Heart left ventricle (tissue), 13 donors: ENCODE data around the gene ARPP21.

Source experiments
- POLR2A ChIP-seq, 2 donors: fragments of 450-650 bp; IDR thresholded peaks; one replicate each; pipeline ENCODE4 v1.6.1; 2017; ENCODE audit warnings: antibody characterized with exemption in 2 of 2, mild to moderate bottlenecking in 2 of 2, moderate library complexity in 2 of 2
- TF ChIP-seq, protein P1 (sequence below), 12 donors: fragments of 200-600 bp; sonication (generic) in 4 of 12; IDR thresholded peaks; one replicate each; pipeline versions ENCODE4 v1.5.0 to v1.8.0; 2018 to 2022; ENCODE audit warnings: antibody characterized with exemption in 12 of 12, mild to moderate bottlenecking in 5 of 12
- donor health status: ischemic (EF 13 %, LVEDD 7.1; RV severe dilation, severe dysfunction).
- donor health status: DM: no; HTN: yes; CAD: no.
- donor health status: DM: no; HTN: no; CAD: no.
- donor health status: ischemic (EF 25% LVEDD 6.9; RV normal size, moderate dysfunction).
- donor health status: ischemic (EF 25% LVEDD 5.7; RV mildly dilated, moderate dysfunction).
- donor health status: ischemic (EF 35%, LVEDD 5.7; RV mildly dilated, moderate dysfunction).
- donor health status: nonischemic (EF 11% LVEDD 7.7; RV severe dilation, severe dysfunction).
- donor health status: DM: yes; HTN: yes; CAD: no.
- donor health status: PGD.
- donor health status: ischemic (EF 29% LVEDD 5.4; RV normal size, mild dysfunction).
- donor health status: nonischemic (EF 23%, LVEDD 6.1; RV moderate dilation, normal function).

DNA sequence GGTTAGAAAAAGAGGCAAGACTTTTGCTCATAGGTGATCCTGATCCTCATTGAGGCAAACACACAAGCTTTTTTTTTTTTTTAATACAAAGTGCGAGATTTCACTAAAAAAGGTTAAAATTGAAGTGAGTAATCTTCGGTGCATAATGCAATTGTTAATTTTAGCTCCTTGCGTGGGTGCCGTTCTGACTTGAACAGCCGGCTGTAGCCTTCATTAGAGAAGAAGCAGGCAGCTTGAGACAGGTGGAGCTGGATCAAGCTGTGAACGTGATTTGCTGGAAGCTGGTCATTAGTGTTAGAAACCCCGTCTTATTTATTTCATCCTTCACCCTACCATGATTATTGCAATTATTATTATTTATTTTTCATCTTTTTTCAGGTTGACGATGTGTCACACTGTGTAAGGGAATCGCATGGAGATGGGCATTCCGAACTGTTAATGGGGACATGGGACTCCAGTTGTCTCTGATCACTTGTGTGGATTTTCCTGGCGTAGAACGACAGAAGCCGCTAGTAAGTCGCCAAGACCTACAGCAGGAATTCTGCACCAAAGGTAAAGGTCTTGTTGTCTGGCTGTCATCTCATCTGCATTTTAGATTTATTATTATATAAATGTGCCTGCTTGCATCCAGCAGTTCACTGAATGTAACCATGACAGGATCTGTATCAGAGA, 40.2 kb downstream of the ARPP21 start:
- TF ChIP-seq POLR2A (IDR thresholded peaks at IDR 0.05), result no peak
- TF ChIP-seq, protein P1, sequence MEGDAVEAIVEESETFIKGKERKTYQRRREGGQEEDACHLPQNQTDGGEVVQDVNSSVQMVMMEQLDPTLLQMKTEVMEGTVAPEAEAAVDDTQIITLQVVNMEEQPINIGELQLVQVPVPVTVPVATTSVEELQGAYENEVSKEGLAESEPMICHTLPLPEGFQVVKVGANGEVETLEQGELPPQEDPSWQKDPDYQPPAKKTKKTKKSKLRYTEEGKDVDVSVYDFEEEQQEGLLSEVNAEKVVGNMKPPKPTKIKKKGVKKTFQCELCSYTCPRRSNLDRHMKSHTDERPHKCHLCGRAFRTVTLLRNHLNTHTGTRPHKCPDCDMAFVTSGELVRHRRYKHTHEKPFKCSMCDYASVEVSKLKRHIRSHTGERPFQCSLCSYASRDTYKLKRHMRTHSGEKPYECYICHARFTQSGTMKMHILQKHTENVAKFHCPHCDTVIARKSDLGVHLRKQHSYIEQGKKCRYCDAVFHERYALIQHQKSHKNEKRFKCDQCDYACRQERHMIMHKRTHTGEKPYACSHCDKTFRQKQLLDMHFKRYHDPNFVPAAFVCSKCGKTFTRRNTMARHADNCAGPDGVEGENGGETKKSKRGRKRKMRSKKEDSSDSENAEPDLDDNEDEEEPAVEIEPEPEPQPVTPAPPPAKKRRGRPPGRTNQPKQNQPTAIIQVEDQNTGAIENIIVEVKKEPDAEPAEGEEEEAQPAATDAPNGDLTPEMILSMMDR (IDR thresholded peaks at IDR 0.05), result no peak
